Gastrocnemius medialis (tissue), 4 donors: ENCODE measurements around the gene CIITA.

Experiments used
- POLR2A ChIP-seq, 2 donors: fragments of 450-650 bp; IDR thresholded peaks; one replicate each; pipeline ENCODE4 v1.6.1; 2017; ENCODE audit warnings: antibody characterized with exemption in 2 of 2, mild to moderate bottlenecking in 2 of 2, moderate library complexity in 2 of 2
- TF ChIP-seq, protein P1 (sequence below), 5 experiments: fragments of 450-650 bp in 3 of 5; fragments of 200-600 bp in 2 of 5; sonication (generic) in 2 of 5; IDR thresholded peaks in 4 of 5; conservative IDR thresholded peaks in 1 of 5; 1 replicate in 4 of 5; 2 replicates in 1 of 5; pipeline ENCODE4 v1.5.1; 2016 to 2019; ENCODE audit warnings: antibody characterized with exemption in 5 of 5, mild to moderate bottlenecking in 3 of 5, moderate library complexity in 3 of 5

DNA sequence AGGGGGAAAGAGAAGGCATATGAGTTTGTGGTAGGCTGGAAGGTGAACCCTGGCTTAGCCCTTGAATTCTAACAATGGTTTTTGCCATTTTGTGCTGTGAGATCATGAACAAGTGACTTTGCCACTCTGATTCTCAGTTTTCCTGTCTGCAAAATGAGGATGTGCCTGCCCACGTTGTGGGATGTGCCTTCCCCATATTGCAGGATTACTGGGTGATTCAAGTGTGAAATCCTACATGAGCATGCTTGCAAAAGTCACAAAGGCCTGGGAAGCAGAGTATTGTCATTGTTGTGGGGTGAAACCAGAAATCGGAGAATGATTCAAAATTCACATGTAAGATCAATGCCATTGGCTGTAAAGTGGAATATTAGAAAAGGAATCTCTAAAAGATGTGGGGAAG, 29.8 kb upstream of the CIITA start:
- TF ChIP-seq, protein P1, sequence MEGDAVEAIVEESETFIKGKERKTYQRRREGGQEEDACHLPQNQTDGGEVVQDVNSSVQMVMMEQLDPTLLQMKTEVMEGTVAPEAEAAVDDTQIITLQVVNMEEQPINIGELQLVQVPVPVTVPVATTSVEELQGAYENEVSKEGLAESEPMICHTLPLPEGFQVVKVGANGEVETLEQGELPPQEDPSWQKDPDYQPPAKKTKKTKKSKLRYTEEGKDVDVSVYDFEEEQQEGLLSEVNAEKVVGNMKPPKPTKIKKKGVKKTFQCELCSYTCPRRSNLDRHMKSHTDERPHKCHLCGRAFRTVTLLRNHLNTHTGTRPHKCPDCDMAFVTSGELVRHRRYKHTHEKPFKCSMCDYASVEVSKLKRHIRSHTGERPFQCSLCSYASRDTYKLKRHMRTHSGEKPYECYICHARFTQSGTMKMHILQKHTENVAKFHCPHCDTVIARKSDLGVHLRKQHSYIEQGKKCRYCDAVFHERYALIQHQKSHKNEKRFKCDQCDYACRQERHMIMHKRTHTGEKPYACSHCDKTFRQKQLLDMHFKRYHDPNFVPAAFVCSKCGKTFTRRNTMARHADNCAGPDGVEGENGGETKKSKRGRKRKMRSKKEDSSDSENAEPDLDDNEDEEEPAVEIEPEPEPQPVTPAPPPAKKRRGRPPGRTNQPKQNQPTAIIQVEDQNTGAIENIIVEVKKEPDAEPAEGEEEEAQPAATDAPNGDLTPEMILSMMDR (IDR thresholded peaks at IDR 0.05 in 4 of 5, conservative IDR thresholded peaks at IDR 0.05 in 1 of 5): no peak
- TF ChIP-seq POLR2A (IDR thresholded peaks at IDR 0.05): no peak
